GM19395 (cell line): ENCODE data around the gene DCDC2C.
A peak's percentile ranks its signal among the peaks of the same experiment; 100 is the strongest.
"Not testable (repeated sequence)": the region's sequence is repeated elsewhere in the genome, so short reads cannot be mapped to it uniquely, and the experiment has no call there.

Experiments used
- ATAC-seq: cut with Tn5 transposase; IDR thresholded peaks from one replicate; pipeline ENCODE4 v1.9.1; 2021; ENCODE audit warnings: mild to moderate bottlenecking, moderate library complexity; ENCODE audit not compliant: unreplicated experiment

Gene DCDC2C

GRCh38 chr2:3814706-3815245 lies 111.4 kb downstream of the DCDC2C start:
- no peak for ATAC-seq

DNA sequence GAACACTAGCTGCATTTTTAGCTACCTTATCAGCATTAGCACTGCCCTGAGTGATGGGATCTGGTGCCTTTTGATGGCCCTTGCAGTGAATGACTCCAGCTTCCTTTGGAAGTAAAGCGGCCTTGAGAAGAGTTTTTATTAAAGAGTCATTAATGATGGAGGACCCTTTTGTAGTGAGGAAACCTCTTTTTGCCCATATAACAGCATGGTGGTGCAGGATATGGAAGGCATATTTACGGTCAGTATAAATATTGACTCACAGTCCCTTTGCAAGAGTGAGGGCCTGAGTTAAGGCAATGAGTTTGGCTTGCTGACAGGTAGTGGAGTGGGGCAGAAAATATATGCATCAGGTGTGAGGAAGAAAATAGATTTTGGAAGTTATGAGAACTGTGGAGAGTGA lies 113.8 kb downstream of the DCDC2C start:
- not testable (repeated sequence) for ATAC-seq

GRCh38 chr2:3823748-3824147 lies 120.4 kb downstream of the DCDC2C start:
- no peak for ATAC-seq

GRCh38 chr2:3827673-3828575 lies 124.5 kb downstream of the DCDC2C start:
- peak; percentile 54 for ATAC-seq

GRCh38 chr2:3830796-3831195 lies 127.4 kb downstream of the DCDC2C start:
- ATAC-seq, result no peak

DNA sequence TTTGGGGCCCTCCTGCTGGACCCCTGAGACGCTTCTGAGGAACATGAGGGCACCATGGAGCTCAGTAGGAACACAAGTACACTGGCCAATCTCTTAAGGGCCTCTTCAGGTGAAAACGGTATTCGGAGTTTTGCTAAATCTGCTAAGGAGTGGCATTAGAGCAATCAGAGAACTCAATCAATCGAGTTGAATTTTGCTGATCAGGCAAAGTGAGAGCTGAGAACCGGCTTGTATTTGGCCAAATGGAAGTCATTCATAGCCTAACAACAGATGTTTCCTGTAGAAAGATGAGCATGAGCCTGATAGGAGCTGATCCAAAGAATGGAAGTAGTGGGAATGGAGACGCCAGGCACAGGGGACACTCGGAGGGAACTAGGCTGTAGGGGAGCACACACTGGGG lies 133.7 kb downstream of the DCDC2C start:
- ATAC-seq, result no peak

DNA sequence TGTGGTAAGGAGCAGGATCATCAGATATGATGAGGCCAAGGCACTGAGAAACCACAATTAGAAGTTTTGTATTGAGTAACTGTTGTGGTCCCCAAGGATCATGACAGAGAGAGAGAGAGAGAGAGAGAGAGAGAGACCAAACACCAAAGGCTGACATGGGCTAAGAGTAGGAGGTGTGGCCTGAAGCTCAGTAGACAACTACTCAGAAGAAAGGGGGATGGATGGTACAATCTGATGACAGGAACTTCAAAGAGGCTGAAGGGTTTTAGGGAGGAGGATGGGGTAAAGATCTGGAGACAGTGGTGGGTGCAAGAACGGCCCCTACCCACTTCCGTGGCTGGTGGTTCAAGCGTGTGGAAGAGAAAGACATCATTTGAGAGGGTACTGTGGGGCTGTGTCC lies 135.0 kb downstream of the DCDC2C start:
- no peak for ATAC-seq

GRCh38 chr2:3839476-3839875 lies 136.1 kb downstream of the DCDC2C start:
- ATAC-seq, result no peak

DNA sequence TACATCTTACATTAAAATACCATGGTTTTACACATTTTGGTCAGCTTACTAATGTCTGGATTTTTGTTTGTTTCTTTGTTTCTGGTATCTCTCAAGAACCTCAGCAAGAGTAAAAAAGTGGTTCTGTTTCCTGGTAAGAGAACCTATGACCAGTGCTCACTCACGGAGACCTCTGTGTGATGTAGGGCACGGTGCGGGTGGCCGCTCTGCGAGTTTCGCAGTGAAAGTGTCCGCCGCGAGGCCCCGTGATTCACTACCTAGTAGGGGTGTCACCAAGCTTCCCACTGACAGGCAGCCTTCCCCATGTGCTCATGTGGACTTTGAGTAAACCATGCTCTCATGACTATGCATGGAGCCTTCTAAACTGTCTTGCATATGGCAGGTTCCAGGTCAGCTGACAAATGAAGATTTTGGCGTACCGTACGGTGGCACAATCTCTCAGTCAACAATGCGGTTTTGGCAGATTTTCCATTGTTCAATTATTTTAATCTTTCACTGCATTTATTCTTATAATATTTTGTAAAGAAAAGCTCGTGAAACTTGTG lies 137.3 kb downstream of the DCDC2C start:
- no peak for ATAC-seq

DNA sequence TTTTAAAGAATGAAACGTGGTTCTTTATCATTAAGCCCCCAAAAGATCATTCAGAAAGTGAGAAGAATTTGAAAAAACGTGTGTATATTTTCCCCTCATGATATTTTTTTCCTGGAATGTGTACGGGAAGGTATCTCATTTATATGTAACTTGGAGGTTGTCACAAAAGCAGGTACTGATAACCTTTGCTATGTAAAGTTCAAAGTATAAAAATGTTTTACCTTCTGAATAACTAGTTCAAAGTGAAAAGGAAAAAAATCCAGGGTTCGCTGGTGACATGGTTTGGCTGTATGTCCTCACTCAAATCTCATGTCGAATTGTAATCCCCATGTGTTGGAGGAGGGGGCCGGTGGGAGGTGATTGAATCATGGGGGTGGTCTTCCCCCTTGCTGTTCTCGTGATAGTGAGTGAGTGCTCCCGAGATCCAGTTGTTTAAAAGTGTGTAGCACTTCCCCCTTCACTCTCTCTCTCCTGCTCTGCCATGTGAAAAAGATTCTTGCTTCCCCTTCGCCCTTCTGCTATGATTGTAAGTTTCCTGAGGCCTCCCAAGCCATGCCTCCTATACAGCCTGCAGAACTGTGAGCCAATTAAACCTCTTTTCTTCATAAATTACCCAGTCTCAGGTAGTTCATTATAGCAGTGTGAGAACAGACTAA lies 144.2 kb downstream of the DCDC2C start:
- ATAC-seq, result no peak

- no peak for ATAC-seq
Observed at GRCh38 chr2:3848776-3849175, 145.4 kb downstream of the DCDC2C start.

DNA sequence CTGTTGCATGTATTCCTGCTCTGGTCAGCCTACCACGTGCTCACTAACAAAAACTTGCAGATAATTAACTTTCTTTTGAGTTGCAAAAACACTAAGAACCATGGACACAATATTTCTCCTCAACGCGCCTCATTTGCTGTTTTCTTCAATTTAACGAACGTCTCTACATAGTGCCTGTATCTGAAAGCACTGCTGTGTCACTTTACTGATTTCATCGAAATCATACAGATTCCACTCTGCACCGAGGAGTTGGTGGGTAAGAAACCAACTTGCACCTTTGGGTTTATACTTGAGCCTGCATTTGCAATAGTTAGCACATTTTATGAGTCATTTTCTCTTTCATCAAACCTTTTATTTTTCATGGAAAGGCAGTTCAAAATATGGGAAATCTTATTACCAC lies 145.8 kb downstream of the DCDC2C start:
- ATAC-seq, result no peak

- ATAC-seq, result no peak
Observed at GRCh38 chr2:3857576-3857975, 154.2 kb downstream of the DCDC2C start.

GRCh38 chr2:3864943-3865865 lies 161.8 kb downstream of the DCDC2C start:
- no peak for ATAC-seq

- ATAC-seq, result no peak
Observed at GRCh38 chr2:3867469-3867868, 164.1 kb downstream of the DCDC2C start.

DNA sequence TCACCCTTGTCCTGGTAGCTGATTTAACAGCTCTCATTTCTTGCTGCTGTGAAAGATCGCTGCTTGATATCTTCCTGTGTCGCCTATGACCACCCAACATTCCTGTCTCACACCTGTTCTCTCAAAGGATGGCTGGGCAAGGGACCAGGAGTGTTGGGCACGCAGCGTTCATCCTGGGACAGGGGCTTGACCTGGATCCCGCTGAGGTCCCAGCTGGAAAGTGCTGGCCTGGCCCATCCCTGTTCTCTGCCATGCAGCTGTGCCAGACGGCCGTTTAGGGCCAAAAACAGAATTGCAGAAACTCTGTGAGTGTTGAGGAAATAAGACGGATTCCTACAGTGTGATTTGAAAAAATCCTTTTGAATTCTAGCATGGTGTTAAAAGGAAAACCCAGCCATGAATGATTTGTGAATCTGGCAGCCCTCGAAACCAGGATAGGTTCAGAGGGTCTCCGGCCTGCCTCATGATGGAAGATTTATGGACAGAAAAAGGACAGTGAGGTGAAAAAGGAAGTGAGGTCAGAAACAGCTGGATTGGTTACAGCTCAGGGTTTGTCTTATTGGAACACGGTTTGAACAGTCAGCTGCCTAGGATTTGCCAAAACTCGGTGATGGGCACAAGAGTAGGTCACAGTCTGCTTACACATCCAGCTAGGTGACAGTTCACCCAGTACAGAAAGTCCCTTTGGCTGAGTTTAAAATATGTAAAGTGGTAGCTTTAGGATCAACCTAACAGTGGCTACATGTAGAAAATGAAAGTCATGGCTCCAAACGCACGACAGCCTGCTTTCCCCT lies 164.8 kb downstream of the DCDC2C start:
- no peak for ATAC-seq

GRCh38 chr2:3870222-3870621 lies 166.8 kb downstream of the DCDC2C start:
- no peak for ATAC-seq

GRCh38 chr2:3871002-3871401 lies 167.6 kb downstream of the DCDC2C start:
- no peak for ATAC-seq

DNA sequence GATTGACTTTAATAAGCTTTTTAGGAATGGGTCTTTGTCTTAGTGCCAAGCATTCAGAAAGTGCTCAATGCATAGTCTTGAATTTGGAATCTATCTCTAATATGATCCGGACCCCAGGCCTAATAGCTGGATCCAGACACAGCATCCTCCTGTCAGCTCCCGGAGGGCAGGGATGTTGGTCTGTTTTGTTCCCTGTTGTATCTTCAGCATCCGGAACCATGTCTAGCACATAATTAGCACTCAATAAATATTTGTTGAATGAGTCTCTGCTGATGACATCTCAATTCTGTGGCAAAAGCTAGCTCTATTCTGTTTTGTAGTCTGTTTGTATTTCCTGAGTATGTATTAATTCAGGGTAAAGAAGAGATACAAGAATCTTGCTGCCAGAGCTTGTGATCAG lies 169.1 kb downstream of the DCDC2C start:
- no peak for ATAC-seq

- no peak for ATAC-seq
Observed at GRCh38 chr2:3873899-3874298, 170.5 kb downstream of the DCDC2C start.
